ENCODE measurements around the gene ST6GALNAC6. TPM values are rescaled to one million over a fixed set of nuclear protein-coding genes. Genes with fewer than 3 reads are reported as not detected.

The ST6GALNAC6 gene, protein sequence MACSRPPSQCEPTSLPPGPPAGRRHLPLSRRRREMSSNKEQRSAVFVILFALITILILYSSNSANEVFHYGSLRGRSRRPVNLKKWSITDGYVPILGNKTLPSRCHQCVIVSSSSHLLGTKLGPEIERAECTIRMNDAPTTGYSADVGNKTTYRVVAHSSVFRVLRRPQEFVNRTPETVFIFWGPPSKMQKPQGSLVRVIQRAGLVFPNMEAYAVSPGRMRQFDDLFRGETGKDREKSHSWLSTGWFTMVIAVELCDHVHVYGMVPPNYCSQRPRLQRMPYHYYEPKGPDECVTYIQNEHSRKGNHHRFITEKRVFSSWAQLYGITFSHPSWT
- 39.3 and 50.1 TPM in 2 replicates for total RNA-seq

DNA sequence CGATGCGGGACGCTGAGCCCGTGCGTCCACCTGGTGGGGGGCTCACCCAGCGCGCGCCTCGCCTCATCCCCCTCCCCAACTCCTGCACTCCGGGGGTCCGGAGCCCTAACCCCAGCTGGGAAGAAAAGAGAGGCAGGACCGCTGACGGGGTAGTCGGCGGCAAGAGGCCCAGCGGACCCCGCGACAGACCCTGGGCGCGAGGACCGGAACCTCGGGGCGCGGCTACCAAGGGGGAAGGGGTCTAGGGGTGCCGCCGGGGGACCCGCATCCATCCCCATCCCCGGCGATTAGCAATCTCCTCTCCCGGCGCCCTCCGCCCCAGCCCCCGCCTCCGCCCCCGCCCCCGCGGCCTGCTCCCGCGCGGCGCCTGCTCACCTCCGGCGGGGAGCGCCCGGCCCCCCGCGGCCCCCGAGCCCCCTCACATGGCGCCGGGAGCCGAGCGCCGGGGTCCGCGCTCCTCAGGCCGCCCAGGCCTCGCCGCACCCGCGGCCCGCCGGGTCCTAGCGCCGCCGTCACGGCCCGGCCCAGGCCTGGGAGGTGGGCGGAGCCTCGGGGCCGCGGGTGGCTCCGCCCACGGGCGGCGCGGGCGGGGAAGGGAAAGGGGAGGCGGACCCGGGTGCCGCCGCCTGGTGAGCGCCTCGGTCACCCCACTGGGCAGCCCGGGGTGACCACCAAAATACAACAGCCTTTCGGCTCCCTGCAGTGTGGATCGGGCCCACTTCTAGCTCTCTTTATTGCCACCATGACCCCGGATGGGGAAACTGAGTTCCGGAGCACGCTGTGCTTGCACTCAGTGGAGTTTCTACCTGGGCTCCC is at the start of gene ST6GALNAC6:
TSS of gene ST6GALNAC6 (minus strand) at position 476 of the 816 bp plus-strand sequence. CDS start 1,622 bp downstream, outside the sequence.

GRCh38 chr9:127937388-127938297 is 38.2 kb upstream of the ST6GALNAC6 start, which contains the start of gene DPM2:
TSS of gene DPM2 (minus strand) at chr9:127937854. CDS start at chr9:127937820, 34 bp downstream.

GRCh38 chr9:127930231-127931091 is 31.1 kb upstream of the ST6GALNAC6 start, which contains the start of gene PIP5KL1:
TSS of gene PIP5KL1 (minus strand) at chr9:127930777. CDS start at chr9:127930752, 25 bp downstream.

GRCh38 chr9:127916720-127917581 is 17.5 kb upstream of the ST6GALNAC6 start, which contains the start of gene ST6GALNAC4:
TSS of gene ST6GALNAC4 (minus strand) at chr9:127917041. CDS start at chr9:127916419, 622 bp downstream.

DNA sequence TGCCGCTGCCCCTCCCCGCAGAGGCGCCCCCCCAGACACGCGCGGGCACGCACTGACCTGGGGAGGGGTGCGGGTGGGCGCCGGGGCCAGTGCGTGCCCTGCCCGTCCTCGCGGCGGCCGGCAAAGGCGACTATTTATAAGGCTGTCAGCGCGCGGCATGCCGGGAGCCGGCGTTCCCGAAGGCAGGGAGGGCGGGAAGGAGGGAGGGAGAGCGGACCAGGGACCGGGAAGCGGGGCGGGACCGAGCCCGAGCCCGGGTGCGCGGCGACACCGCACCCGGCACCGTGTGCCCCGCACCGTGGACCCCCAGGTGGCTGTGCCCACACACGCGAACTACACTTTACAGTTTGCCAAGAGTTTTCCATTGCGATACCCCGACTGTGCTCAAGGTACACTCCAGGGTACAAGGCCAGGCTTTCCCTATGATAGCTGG is 21.8 kb downstream of the ST6GALNAC6 start, which contains the start of gene AK1:
TSS of gene AK1 (minus strand) at position 110 of the 433 bp plus-strand sequence. CDS start 3,058 bp downstream, outside the sequence.

DNA sequence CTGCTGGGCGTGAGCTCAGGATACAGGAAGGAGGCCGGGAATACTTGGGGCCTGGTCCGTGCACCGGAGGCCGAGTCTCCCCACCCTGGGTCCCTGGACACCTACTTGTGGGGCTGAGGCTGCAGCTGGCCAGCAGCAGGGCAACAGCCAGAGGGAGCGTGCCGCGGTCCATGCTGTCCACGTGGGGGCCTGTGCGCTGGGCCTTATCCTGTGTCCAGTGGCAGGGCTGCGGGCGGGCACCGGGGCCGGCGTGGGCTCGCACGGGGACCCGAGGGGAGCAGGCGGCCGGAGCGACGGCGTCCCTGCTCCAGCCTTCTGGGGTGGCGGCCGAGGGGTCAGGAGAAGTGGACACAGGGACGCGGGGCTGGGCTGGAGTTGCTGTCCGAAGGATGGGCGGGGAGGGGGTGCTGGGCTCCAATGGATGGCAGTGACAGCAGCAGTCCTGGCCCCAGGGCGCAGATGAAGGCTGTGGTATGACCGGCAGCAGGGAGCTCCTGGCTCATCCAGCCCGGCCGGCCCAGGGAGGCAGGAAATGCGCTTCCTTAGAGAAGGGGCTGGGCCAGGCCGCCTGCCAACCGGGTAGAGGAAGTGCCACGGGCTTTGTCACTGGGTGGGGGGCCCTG is 45.1 kb downstream of the ST6GALNAC6 start, which contains the start of gene ENG:
TSS of gene ENG (minus strand) at position 475 of the 623 bp plus-strand sequence. CDS start at position 172, 303 bp downstream.

Other genes starting within 250 kb of the ST6GALNAC6 start
- under 0.01 and 0.09 TPM in 2 replicates for gene CFAP157, start 192.6 kb downstream of the ST6GALNAC6 start, total RNA-seq
- 18.8 and 27.4 TPM in 2 replicates for gene PTRH1, start 183.9 kb downstream of the ST6GALNAC6 start, total RNA-seq
- gene TTC16, start 183.5 kb downstream of the ST6GALNAC6 start, total RNA-seq = 0.09 and 0.14 TPM in 2 replicates
- gene TOR2A, start 164.3 kb downstream of the ST6GALNAC6 start, total RNA-seq = 2.6 and 2.7 TPM in 2 replicates
- gene SH2D3C, start 120.9 kb downstream of the ST6GALNAC6 start, total RNA-seq = under 0.01 and 0.37 TPM in 2 replicates
- gene CDK9, start 113.6 kb downstream of the ST6GALNAC6 start, total RNA-seq = 35.1 and 43.4 TPM in 2 replicates
- gene FPGS, start 96.7 kb downstream of the ST6GALNAC6 start, total RNA-seq = 62.7 and 65.2 TPM in 2 replicates
- gene ENG, start 44.9 kb downstream of the ST6GALNAC6 start, total RNA-seq = 9.0 and 13.2 TPM in 2 replicates
- gene AK1, start 21.9 kb downstream of the ST6GALNAC6 start, total RNA-seq = 40.0 and 59.4 TPM in 2 replicates
- gene ST6GALNAC4, start 17.4 kb upstream of the ST6GALNAC6 start, total RNA-seq = 21.2 and 27.9 TPM in 2 replicates
- 2.6 and 3.0 TPM in 2 replicates for gene PIP5KL1, start 31.2 kb upstream of the ST6GALNAC6 start, total RNA-seq
- 10.1 and 10.2 TPM in 2 replicates for gene DPM2, start 38.3 kb upstream of the ST6GALNAC6 start, total RNA-seq
- 8.5 and 22.0 TPM in 2 replicates for gene EEIG1, start 81.4 kb upstream of the ST6GALNAC6 start, total RNA-seq
- 10.8 and 13.0 TPM in 2 replicates for gene NAIF1, start 167.7 kb upstream of the ST6GALNAC6 start, total RNA-seq
- gene SLC25A25, start 168.6 kb upstream of the ST6GALNAC6 start, total RNA-seq = 24.2 and 25.1 TPM in 2 replicates
- 69.4 and 77.2 TPM in 2 replicates for gene PTGES2, start 228.1 kb upstream of the ST6GALNAC6 start, total RNA-seq
- gene LCN2, start 249.8 kb upstream of the ST6GALNAC6 start, total RNA-seq = not detected in 2 replicates

All from smooth muscle cell of bladder (primary cell).